H4 (cell line): ENCODE data around the gene ABCC9. TPM values are rescaled to one million over a fixed set of nuclear protein-coding genes. Genes with fewer than 3 reads are reported as not detected.

Source experiments
- DNase-seq: peaks from one replicate; pipeline ENCODE4 v3.0.0-alpha.2; 2015; ENCODE audit warnings: low spot score
- total RNA-seq: library from RNA; depleted of rRNA; stranded (reverse); fragments of >200 nt; shearing (Covaris generic); gene quantifications from 2 replicates; pipeline ENCODE4 v1.2.3, GENCODE V29; 2014

ABCC9 gene
- total RNA-seq, 1 experiment from 2014 or later, result 0.06 TPM

DNA sequence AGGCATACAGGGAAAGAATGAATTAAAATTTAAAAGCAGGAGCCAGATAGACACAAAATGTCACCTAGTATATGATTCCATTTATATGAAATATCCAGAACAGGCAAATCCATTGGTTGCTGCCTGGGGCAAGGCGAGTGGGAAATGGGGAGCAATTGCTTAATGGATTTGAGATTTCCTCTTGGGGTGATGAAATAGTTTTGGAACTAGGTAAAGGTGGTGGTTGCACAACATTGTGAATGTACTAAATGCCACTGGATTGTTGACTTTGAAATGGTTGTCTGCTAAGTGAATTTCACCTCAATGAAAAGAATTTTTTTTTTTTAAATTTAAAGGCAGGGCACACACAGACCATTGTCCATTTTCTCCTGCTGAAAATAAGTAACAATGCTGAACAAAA, 61.9 kb downstream of the ABCC9 start:
- no peak for DNase-seq

DNA sequence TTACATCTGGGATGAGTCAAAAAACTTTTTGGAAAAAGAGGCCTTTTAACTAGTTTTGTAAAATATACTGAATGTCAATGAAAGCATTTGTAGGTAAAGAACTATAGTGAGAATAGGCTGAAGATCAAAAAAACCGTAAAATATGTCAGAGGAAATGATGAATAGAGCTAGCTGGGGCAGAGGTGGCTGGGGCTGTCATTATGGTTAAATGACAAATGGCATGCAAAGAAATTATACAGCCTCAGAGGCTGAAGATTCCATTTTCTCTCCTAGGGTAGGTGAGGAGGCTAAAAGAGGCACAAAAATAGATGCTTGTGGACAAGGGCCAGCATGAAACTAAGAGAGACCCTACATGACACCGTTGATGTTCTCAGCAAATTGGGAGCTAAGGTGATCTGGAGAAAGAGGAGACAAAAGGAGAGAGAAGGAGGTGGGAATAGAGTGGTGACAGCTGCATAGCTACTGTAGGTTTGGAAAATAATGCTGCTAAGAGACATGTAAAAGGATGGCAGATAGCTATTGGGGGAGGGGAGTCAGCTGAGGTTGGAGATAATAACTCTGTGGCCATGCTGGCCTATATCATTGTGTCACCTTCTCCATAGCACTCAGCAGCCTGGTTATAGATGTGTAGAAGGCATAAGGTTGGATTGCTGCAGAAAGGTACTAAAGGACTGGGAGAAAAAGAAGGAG, 63.8 kb downstream of the ABCC9 start:
- DNase-seq, result no peak

DNA sequence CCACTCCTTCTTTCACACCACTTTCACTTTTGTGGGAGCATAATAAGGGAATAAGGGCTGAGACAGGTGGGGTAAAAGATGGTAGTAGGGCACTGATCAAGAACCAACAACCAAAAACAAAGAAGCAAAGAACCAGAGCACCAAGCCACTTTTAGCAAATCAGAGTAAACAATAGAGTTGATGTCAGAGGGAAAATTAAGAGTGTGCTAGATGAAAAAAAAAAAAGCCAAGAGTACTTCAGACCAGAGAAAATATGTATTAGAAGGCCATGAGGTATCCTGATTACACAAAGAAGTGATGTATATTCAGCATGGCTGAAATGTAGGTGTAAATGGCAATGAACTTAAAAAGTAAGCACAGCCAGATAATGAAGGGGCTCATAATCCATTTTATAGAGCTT, 75.4 kb downstream of the ABCC9 start:
- no peak for DNase-seq

DNA sequence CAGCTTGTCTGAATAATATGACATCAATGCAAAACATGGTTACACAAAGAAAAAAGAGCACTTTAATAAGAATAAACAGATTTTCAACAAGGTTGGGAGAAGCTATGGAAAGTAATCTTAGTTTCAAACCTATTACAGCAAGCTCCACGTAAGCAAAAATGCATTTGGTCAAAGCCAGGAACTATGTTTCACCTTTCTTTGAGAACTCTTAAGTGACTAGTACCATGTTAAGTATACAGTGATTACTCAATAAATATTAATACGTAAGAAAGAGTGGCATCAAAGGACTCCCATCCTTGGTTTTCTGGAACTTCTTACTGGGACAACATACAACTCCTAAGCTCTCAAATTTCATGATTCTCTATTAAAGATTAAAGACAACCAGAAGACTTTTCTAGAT, 80.7 kb downstream of the ABCC9 start:
- no peak for DNase-seq

DNA sequence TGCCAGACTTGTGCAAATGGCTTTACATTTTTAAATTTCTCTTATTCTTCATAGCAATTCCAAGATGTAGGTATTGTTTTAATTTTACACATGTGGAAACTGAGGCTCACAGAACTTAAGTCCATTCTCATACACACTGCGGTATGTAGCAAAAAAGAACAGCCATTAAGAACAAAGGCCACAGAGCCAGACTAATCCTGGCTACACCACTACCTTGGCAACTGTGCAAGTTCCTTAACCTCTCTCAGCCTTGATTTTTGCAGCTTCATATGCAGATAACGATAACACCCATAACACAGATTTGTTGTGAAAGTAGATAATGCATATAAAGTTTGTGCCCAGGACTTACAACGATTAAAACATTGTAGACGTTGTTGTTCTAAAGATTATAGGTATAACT, 81.1 kb downstream of the ABCC9 start:
- no peak for DNase-seq

DNA sequence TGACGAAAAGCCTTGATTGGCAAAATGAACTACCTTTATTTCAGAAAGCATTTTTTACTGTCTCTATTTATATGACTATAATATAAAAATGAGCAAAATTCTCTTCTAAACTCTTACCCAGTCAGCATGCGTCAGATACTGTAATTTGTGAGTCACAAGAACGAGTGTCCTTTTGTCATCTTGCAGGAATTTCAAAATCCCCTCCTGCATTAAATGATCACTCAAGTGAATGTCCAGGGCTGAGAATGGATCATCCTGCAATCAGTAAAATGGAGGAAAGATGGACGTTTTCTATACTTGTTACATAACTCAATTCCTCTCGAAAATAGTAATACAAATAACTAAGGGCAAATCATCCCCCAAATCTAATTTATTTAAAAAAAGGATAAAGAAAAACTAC, 89.0 kb downstream of the ABCC9 start:
- DNase-seq, result no peak

DNA sequence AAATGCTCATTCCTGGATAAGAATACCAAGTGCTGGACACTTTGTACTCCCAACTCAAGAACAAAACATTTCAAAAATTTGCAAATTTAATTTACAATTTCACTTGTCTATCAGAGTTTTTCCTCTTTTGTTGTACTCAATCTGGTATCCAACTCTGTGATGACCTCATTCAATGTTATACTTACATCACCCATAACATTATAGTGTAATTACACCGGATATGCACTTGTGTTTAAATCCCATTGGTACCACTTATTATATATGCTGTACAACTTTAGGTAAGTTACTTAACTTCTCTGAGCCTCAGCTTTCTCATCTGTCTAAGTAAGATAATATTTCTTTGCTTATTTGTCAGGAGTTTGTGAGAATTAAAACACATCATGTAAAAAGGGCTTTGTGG, 90.1 kb downstream of the ABCC9 start:
- DNase-seq, result no peak

DNA sequence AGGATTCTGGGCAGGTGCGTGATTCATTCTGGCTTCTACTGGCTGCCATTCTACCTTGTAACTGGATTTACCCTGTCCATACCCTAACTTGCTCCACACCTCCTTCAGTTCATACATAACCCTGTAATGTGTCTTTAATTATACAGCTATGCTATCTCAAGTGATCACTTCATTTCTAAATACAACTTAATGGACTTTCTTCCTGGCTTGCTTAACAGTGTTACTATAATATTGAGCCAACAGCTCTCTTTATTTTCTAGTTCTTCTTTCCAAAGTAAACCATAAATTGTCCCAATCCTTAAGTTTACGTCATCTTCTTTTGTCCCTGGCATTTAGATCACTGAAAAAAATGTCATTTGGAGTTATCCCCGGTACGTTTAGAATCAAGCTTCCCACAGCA, 90.8 kb downstream of the ABCC9 start:
- no peak for DNase-seq

DNA sequence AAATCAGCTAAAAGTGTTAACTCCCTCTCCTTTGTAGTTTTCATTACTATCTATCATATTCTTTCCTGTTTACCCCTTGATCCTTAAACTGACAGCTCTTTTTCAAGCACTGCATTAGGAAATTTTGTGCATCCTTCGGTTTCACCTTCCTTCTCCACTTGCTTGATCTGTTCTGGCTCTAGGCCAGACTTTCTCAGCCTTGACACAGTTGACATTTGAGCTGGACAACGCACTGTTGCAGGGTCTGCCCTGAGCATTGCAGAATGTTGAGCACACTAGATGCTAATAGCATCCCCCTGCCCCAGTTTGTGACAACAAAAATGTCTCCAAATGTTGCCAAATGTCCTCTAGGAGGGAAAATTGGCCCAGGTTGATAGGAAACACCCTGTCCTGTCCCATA, 91.3 kb downstream of the ABCC9 start:
- no peak for DNase-seq

DNA sequence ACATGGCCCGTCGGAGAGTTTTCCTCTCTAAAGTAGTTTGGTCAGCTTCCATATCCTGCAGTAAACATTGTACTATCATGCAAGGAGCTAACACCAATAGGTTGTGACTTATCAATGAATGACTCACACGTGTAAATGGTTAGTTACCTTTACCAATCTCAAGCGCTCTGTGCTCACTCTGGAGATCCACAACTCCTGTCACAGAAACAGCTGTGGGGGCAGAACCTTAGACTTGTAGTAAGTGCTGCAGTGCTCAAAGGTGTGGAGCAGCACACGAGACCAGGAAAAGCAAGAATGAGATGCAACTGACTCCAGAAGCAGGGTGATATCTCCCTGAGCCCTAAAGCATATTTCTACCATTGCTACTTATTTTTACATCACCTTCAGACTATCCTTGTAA, 93.0 kb downstream of the ABCC9 start:
- DNase-seq, result no peak

DNA sequence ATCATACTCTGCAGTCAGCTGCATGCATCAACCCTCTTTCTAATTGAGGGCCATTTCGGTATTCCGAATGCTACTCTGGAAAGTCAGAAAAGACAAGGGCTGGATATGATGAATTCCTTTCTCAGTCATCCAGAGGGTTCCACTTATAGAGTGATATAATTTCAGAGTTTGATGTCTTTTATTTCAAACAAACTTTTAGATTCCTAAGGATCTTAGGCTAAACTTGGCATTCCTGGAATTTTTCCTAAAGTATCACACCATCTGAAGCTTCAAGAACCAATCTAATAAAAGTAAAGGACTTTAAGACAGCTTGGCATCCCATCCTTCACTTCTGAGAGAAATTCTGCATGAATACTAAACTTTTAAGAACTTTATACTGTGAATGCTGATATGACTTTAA, 97.4 kb downstream of the ABCC9 start:
- no peak for DNase-seq

DNA sequence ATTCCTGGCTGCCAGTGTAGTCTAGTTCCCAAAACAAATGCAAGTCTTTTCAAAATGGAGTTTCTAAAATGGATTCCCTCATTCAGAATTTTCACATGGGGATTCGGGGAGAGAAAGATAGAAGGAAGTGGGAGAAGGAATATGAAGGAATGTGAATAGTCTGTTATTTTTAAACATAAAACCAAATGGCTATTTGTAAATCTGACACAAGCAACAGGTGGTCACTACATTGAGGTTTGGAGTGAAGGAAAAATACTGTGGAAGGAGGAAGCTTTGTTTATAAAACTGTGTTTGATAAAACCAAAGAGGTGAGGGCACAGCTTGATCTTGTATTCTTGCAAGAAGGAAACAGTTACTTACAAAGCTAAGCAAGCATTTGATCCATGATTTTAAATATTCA, 101.5 kb downstream of the ABCC9 start:
- no peak for DNase-seq

DNA sequence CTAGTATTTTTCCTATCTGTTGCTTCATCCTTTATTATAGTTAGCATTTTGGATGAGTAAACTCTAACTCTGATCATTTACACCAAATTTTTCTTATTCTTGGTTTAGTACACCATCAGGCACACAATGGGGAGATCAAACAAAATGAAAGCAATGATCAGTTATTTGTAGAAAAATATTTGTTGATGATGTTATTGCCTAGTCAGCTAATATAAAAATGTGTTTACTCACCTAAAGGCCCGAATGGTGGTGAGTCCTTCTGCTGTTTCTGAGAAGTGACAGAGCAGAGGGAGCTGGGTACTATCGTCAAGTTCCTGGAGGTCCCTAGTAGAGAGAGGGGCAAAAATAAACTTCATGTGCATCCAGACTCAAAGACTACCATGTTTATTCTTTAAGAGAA, 103.4 kb downstream of the ABCC9 start:
- DNase-seq, result no peak

DNA sequence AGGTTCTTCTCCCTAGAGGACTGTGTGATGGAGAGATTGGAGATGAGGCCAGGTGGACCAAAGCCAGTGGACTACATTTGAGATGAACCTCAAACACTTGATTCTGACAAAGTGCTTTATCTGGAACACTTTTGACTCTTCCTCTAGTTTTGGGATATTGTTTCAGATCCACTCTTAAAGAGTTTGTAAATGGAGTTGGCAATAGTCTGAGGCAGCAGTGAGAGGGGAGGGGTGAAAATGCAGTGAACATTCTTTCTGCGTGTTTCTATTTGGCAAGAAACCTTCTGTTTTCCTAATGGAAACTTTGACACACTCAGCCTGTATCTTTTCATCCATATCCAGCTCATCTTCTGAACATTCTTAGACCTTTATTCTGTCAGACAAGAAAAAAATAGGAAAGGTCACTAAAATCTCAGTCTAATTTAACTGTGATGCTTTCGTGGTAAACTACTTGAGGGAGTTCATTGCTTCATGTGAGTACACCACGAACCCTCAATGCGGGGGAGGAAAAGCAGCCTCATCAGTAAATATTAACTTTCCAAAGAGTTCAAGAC, 109.4 kb downstream of the ABCC9 start:
- DNase-seq, result no peak

DNA sequence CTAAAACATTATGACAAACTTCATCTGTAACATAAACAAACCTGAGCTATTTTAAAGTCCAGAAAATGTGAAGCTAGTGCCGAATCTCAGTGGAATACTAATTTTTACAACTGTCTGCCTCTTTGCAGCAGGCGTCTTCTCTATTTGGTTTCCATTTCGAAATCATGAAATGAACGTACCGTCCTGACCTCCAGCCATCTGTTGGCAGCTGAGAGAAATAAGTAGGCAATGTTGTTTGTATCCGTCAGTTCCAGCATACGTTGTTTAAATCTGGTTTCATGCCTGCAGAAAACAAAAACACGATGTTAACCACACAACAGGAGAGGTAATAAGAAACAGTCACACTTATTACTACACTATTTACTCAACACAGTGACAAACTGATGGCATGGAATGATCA, 112.4 kb downstream of the ABCC9 start:
- no peak for DNase-seq

DNA sequence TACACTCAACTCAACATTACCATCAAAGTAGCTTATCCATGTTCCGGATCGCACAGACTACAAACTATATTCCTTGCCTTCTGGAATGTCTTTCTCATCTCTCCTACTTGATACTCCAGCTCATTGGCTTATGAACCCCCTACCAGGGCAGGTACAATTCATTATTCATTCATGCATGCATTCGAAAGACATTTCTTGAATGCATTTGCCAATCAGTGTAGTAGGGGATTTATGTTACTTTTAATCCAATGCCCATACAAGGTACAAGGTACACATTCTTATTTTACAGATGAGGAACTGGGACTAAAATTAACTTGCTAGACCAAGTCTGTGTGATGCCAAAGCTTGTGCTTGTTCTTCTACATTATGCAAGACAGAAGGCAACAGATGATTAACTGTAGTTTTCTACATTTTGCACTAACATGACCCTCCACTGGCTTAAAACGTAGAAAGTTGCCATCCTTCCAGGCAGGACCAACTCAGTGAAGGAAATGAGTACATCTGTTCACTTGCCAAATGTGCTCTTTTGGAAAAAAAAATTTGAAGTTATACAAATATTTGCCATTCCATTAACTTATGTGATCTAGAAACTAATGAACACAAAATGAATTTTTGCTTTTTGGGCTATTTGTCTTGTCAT, 113.0 kb downstream of the ABCC9 start:
- DNase-seq, result no peak

DNA sequence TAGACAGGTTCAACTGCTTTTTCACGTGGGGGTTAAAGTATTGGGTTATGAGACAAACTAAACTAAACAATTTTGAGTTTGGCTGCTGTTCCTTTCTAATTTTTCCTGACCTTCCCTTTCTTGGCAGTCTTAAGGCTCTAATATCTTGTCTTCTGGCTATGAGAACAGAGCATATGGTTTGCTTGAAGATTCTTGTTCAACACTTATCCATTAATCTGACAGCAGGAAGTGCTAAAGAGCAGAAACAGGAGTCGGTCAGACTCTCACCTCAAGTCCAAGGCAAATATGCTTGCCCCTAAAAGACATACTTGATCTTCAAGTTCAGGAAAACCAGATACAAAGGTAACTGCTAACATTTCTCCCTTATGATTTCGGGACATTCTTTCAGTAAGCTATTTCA, 114.1 kb downstream of the ABCC9 start:
- DNase-seq, result no peak

DNA sequence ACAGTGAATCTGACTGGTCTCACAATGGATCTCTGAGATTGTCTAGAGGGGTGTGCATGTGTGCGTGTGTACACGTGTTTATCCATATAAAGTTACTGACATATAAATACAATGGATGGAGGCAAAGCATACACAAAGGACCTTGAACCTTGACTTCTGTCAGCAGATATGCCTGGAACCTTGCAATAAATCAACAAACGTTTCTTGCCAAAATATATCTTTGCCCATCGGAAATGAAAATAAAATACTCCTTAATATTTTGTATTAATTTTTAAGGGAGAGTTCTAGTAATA, 114.7 kb downstream of the ABCC9 start:
- no peak for DNase-seq

DNA sequence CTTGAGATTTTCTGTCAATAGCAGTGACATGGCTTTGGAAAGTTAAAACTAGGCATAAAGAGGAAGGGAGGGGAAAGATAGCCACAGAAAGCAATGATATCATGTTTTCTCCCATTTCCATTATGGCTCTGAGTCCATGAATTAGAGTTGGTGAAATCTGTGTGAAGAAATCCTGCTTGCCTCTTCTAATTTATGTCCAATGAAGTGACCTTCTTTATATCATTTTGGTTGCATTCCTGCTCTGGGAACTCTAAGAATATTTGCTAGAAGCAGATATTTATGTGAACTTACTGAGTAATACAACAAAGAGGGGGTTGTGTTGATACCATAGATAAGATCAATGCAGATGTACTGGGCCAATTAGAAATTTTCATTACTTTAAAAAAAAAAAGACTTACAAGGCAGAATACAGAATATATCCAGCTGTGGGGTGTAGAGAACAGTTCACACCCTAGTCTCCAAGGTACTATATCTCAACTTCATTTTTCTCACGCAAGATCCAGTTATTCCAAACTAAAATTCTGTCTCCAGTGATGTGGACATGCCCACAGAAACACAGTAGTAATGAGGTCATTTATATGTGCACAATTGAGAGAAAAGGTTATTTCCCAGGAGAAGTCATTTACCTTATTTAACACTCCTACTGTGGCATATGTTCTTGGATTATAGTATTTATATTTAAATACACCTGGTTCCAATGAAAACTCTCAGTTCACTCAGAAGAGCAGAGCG, 115.2 kb downstream of the ABCC9 start:
- no peak for DNase-seq

DNA sequence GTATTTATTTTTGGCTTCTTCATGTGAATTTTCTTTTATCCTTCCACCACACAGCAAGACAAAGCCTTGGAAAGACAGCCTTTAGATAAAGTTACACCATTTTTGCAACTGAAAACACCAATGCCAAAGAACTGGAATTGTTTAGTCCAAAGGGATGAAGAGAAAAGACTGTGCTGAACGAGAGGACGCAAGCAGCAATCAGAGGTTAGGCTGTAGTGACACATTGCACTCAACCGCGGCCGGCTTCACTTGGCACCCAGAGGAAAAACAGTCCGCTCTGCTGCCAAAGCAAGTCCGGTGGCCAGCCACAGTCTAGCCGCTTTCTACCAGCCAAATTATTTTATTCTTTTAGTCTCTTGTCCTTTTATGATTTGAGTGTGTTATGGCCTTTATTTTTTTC, 117.6 kb downstream of the ABCC9 start:
- DNase-seq, result no peak

DNA sequence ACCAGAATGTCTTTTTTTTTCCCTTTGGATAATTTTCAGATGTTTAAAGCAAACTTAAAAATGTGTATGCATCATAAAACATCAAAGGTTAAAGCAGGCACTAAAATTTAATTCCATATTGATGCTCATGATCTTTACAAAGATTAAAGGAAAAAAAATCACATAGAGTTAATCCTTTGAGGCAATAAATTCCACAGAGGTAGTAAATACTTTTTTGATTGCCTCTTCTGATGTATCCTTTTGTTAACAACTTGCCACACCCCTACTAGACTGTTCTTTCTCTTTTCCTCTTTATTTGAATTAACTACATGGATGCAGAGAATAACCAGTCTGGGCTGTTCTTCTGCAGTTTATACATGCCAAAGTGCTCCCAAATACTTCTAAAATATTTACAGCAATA, 121.5 kb downstream of the ABCC9 start:
- DNase-seq, result no peak

DNA sequence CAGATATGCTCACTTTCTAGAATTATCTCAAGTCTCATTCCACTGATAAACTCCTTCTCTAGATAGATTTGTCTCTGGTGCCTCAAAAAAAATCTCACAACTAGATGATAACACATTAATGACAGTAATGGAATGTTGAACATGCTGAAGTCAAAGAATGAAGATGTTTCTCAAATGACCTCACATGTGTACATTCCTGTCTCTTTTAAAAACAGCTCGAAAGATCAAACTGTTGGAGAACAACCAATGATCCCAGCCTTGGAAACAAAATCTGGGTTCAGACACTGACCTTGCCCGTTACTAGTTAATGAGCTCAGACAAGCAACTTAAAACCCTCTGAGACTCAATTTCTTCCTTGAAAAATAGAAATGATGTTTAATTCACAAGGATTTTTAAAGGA, 122.0 kb downstream of the ABCC9 start:
- DNase-seq, result no peak

DNA sequence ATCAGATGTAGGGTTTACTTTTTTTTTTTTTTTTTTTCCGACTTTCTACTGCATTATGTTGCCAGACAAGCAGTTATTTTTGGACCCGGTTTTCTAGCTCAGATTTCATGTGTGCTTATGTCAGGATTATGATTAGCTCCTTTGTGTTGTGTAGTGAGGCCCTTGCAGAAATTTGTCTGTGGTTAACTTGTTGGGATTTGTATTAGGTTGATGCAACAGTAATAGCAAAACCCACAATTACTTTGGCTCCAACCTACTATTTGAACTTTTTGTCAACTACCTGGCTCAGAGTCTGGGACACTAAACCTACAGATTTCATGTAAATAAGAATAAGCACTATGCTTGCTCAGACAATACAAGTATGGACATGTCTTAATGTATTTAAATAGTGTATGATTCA, 122.6 kb downstream of the ABCC9 start:
- peak; percentile 27 for DNase-seq
